SK-N-SH (cell line): Measurements from ENCODE around the gene CIAO3. TPM values are rescaled to one million over a fixed set of nuclear protein-coding genes. Genes with fewer than 3 reads are reported as not detected.

Experiments used
- CTCF ChIA-PET: fragments of 300-600, 350-600 bp; formaldehyde crosslinking; extraction: SDS; loops from one replicate; lab custom pipeline; 2021; lab: Yijun Ruan, JAX
- POLR2A ChIA-PET: fragments of 350-600 bp; sonication (Branson Sonifier 250); formaldehyde crosslinking; extraction: SDS; loops from one replicate; lab custom pipeline; 2020; ENCODE audit warnings: antibody characterized with exemption, inconsistent platforms; lab: Yijun Ruan, JAX
- DNase-seq: peaks from one replicate; pipeline ENCODE4 v3.0.0; 2012
- H2AFZ ChIP-seq: fragments of 200-600 bp; sonication (generic); 2 replicates; pipeline ENCODE4 v1.8.1; 2016; ENCODE audit warnings: antibody characterized with exemption, mild to moderate bottlenecking, low read depth
- H3F3A ChIP-seq: fragments of 200-600 bp; sonication (generic); replicated peaks from 2 replicates; pipeline ENCODE3; 2016; ENCODE audit warnings: antibody characterized with exemption, mild to moderate bottlenecking; ENCODE audit not compliant: insufficient read depth
- H3K27ac ChIP-seq, 2 experiments: fragments of 200-500 bp in 1 of 2; fragments of 200-600 bp in 1 of 2; sonication (Bioruptor generic) in 1 of 2; sonication (generic), shearing (Covaris generic) in 1 of 2; 2 replicates each; pipeline versions ENCODE4 v1.5.1 to v1.6.1; 2014 to 2016; ENCODE audit warnings: low read depth in 2 of 2, inconsistent platforms in 1 of 2, low read length in 1 of 2, mild to moderate bottlenecking in 1 of 2, mixed read lengths in 1 of 2
- H3K27me3 ChIP-seq: fragments of 200-600 bp; sonication (generic), shearing (Covaris generic); 2 replicates; pipeline ENCODE4 v1.6.1; 2016; ENCODE audit warnings: mixed run types; ENCODE audit not compliant: insufficient read depth
- H3K36me3 ChIP-seq, 2 experiments: fragments of 200-500 bp in 1 of 2; fragments of 200-600 bp in 1 of 2; sonication (Bioruptor generic) in 1 of 2; sonication (generic) in 1 of 2; replicated peaks in 1 of 2; 2 replicates each; pipeline versions ENCODE3 to v1.5.1; 2014 to 2016; ENCODE audit warnings: low read length in 1 of 2, mild to moderate bottlenecking in 1 of 2; ENCODE audit not compliant: insufficient read depth in 2 of 2, control insufficient read depth in 1 of 2
- H3K4me1 ChIP-seq, 2 experiments: fragments of 200-500 bp in 1 of 2; fragments of 200-600 bp in 1 of 2; sonication (Bioruptor generic) in 1 of 2; sonication (generic), shearing (Covaris generic) in 1 of 2; 2 replicates each; pipeline versions ENCODE4 v1.5.1 to v1.6.1; 2014 to 2016; ENCODE audit warnings: low read depth in 1 of 2, low read length in 1 of 2, mixed run types in 1 of 2; ENCODE audit not compliant: insufficient read depth in 2 of 2, control insufficient read depth in 1 of 2
- H3K4me2 ChIP-seq: fragments of 200-600 bp; sonication (generic), shearing (Covaris generic); 2 replicates; pipeline ENCODE4 v1.6.1; 2017; ENCODE audit warnings: mixed run types
- H3K4me3 ChIP-seq, 2 experiments: fragments of 200-500 bp in 1 of 2; fragments of 200-600 bp in 1 of 2; sonication (Bioruptor generic) in 1 of 2; sonication (generic), shearing (Covaris generic) in 1 of 2; 2 replicates each; pipeline versions ENCODE4 v1.5.1 to v1.8.1; 2014 to 2016; ENCODE audit warnings: low read depth in 2 of 2, inconsistent platforms in 1 of 2, low read length in 1 of 2, mild to moderate bottlenecking in 1 of 2, mixed read lengths in 1 of 2, moderate library complexity in 1 of 2
- H3K79me2 ChIP-seq: fragments of 200-600 bp; sonication (generic); 2 replicates; pipeline ENCODE4 v1.8.1; 2017; ENCODE audit warnings: mild to moderate bottlenecking; ENCODE audit not compliant: insufficient read depth
- H3K9ac ChIP-seq: fragments of 200-600 bp; sonication (generic); 2 replicates; pipeline ENCODE4 v1.6.1; 2017; ENCODE audit warnings: mixed run types
- H3K9me2 ChIP-seq: fragments of 200-600 bp; sonication (generic); 2 replicates; pipeline ENCODE4 v1.6.1; 2017; ENCODE audit warnings: mixed run types
- H3K9me3 ChIP-seq: fragments of 200-600 bp; sonication (generic); 2 replicates; pipeline ENCODE4 v1.6.1; 2017; ENCODE audit warnings: mixed run types, mild to moderate bottlenecking, moderate library complexity
- H4K20me1 ChIP-seq: fragments of 200-600 bp; sonication (generic); 2 replicates; pipeline ENCODE4 v1.6.1; 2017; ENCODE audit warnings: mild to moderate bottlenecking, mixed run types; ENCODE audit not compliant: insufficient read depth
- CHD2 ChIP-seq: fragments of 150-350 bp; IDR thresholded peaks from 2 replicates; pipeline ENCODE4 v1.6.1; 2018; ENCODE audit warnings: low read length; ENCODE audit not compliant: partially characterized antibody
- EP300 ChIP-seq, 2 experiments: IDR thresholded peaks; 2 replicates each; pipeline versions ENCODE4 v1.4.0 to v1.6.1; 2012; ENCODE audit warnings: borderline replicate concordance in 1 of 2, low read depth in 1 of 2, low read length in 1 of 2
- FOXJ3 ChIP-seq: sonication (generic); formaldehyde crosslinking; IDR thresholded peaks from 2 replicates; pipeline ENCODE4 v1.5.1; 2020; ENCODE audit warnings: mild to moderate bottlenecking, missing genetic modification reagents
- GABPA ChIP-seq: IDR thresholded peaks from 2 replicates; pipeline ENCODE4 v1.4.0; 2012; ENCODE audit warnings: low read depth, mild to moderate bottlenecking
- MXI1 ChIP-seq: IDR thresholded peaks from 2 replicates; pipeline ENCODE4 v1.6.1; 2012; ENCODE audit warnings: mild to moderate bottlenecking, low read depth, low read length, improper control_type of control experiment
- POLR2AphosphoS5 ChIP-seq: IDR thresholded peaks from 2 replicates; pipeline ENCODE4 v1.6.1; 2012; ENCODE audit warnings: low read depth, low read length
- RAD21 ChIP-seq: IDR thresholded peaks from 2 replicates; pipeline ENCODE4 v1.6.1; 2012; ENCODE audit warnings: mild to moderate bottlenecking, low read length
- RXRA ChIP-seq: IDR thresholded peaks from 2 replicates; pipeline ENCODE4 v1.4.0; 2012; ENCODE audit warnings: low read depth, mild to moderate bottlenecking, borderline replicate concordance
- SIN3A ChIP-seq: IDR thresholded peaks from 2 replicates; pipeline ENCODE4 v1.6.1; 2012; ENCODE audit warnings: low read depth, mild to moderate bottlenecking, low read length, moderate library complexity, borderline replicate concordance
- SMC3 ChIP-seq: IDR thresholded peaks from 2 replicates; pipeline ENCODE4 v1.6.1; 2012; ENCODE audit warnings: low read depth, low read length, improper control_type of control experiment
- TAF1 ChIP-seq: IDR thresholded peaks from 2 replicates; pipeline ENCODE4 v1.6.1; 2012; ENCODE audit warnings: low read depth, mild to moderate bottlenecking, low read length, moderate library complexity, borderline replicate concordance
- TEAD4 ChIP-seq: IDR thresholded peaks from 2 replicates; pipeline ENCODE4 v1.4.0; 2012; ENCODE audit warnings: mild to moderate bottlenecking, borderline replicate concordance; ENCODE audit not compliant: insufficient read depth
- WGBS: methylation state at CpG from one replicate; pipeline ENCODE4 v1.1.6; 2017; ENCODE audit warnings: low lambda C conversion rate; 5-methylcytosine and 5-hydroxymethylcytosine counted together
- polyA plus RNA-seq, 3 experiments: library from polyadenylated mRNA; depleted of rRNA; stranded (reverse); fragments of >200 nt; gene quantifications; 2 replicates each; pipeline ENCODE4 v1.2.3, GENCODE V29; 2012
- TF ChIP-seq, protein P1 (sequence below): fragments of 200-600 bp; sonication (generic); IDR thresholded peaks from 2 replicates; pipeline ENCODE4 v1.6.1; 2017; ENCODE audit warnings: antibody characterized with exemption, mild to moderate bottlenecking, moderate library complexity
- TF ChIP-seq, protein P2 (sequence below): IDR thresholded peaks from 2 replicates; pipeline ENCODE4 v1.4.0; 2012; ENCODE audit warnings: low read depth
- TF ChIP-seq, protein P3 (sequence below): IDR thresholded peaks from 2 replicates; pipeline ENCODE4 v1.4.0; 2012; ENCODE audit warnings: low read depth, borderline replicate concordance

The CIAO3 gene
- polyA plus RNA-seq, 1 of the 3 experiments (the other 2 are of a cell fraction), result 14.4 TPM

DNA sequence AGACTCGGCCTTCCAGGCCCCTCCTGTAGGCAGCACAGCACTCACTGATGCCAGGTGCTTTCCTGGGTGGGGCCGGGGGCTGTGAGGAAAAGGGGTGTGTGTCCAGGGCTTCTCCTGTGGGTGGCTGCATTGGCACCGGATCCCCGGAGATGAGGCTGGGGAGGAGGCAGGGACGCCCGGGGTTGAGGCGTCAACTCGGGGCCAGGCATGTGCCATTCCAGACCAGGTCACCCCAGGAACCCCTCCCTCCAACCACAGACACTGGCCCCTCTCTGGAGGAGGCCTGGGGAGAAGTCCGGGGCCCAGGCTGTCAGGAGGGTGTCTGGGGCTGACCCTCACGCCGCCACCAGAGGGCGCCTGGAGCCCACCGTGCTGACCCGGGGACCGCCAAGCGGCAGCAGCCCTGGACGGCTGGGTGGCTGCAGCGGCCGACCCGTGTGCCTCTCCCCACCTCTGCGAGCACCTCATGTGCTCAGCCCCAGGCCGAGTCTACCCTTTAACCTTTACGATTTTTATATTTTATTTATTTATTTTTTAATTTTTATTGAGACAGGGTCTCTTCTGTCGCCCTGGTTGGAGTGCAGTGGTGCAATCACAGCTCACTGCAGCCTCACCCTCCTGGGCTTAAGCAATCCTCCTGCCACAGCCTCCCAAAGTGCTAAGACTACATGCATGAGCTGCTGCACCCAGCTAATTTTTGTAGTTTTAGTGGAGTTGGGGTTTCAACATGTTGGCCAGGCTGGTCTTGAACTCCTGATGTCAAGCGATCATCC lies 29.1 kb downstream of the CIAO3 start:
- Histone ChIP-seq H4K20me1 (peaks cover 6% of the 10 kb centered on the region; the same call in 1 of the 2 replicates), H3K9me2 (no peaks in the 10 kb centered on the region), H3K27ac (peak overlapping the region in 1 of 2 experiments; percentile 67; a peak in 1 of 4 replicates), H3K9ac (no peak overlapping the region), H3K79me2 (0 out of 2 replicates have a peak, but pooled peaks cover 2% of the 10 kb centered on the region), H3K4me2 (peak overlapping the region; percentile 47; the same call in 1 of the 2 replicates), H2AFZ (no peak overlapping the region), H3K4me3 (peak overlapping the region in 1 of 2 experiments; percentile 37; a peak in 1 of 4 replicates), H3K4me1 (peaks cover 23 to 41% of the 10 kb centered on the region in 2 experiments; a peak in 2 of 4 replicates), H3F3A (peaks cover 30% of the 10 kb centered on the region), H3K36me3 (no peaks in the 10 kb centered on the region), H3K27me3 (no peaks in the 10 kb centered on the region), H3K9me3 (no peaks in the 10 kb centered on the region)
- TF ChIP-seq SIN3A (peak; percentile 61; the same call in 1 of the 2 replicates), RAD21 (peak; percentile 89), GABPA (no peak), SMC3 (peak; percentile 82)
- TF ChIP-seq, protein P1, sequence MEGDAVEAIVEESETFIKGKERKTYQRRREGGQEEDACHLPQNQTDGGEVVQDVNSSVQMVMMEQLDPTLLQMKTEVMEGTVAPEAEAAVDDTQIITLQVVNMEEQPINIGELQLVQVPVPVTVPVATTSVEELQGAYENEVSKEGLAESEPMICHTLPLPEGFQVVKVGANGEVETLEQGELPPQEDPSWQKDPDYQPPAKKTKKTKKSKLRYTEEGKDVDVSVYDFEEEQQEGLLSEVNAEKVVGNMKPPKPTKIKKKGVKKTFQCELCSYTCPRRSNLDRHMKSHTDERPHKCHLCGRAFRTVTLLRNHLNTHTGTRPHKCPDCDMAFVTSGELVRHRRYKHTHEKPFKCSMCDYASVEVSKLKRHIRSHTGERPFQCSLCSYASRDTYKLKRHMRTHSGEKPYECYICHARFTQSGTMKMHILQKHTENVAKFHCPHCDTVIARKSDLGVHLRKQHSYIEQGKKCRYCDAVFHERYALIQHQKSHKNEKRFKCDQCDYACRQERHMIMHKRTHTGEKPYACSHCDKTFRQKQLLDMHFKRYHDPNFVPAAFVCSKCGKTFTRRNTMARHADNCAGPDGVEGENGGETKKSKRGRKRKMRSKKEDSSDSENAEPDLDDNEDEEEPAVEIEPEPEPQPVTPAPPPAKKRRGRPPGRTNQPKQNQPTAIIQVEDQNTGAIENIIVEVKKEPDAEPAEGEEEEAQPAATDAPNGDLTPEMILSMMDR, result peak; percentile 77
- WGBS, result 15% methylated on average over 14 of the region's 25 CpGs
- ChIA-PET POLR2A (interaction anchor here (0.9 to 1.0 kb wide), 2 partner anchors 13 to 19 kb away, joined by 3 read pairs; no protein-coding TSS in a partner anchor), CTCF (interaction anchor here (0.6 to 22.4 kb wide), 27 partner anchors 8 to 1513 kb away, joined by 3 to 358 read pairs (median 4); partner anchors contain the start of genes ANTKMT, CCDC78, CHTF18 and CIAO3)
- peak; percentile 93 for DNase-seq

DNA sequence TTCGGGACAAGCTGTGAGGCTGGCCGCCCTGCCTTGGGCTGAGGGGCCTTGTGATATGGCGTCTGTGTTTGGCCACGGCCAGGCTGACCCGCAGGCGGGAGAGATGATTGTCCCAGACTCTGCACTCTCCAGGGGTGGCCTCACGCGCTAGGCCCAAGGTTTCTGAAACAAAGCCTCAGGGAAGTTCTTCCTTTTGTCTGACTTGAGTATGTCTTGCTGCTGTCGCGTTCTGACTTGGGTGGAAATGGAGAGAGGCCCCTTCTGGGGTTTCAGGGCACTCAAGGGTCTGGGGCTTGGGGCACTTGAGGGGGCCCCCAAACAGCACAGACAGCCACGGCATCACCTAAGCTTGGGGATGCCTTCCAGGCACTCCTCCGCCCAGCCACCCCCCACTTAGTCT lies 29.7 kb downstream of the CIAO3 start:
- H4K20me1 ChIP-seq, result no peaks in the 10 kb centered on the region
- TF ChIP-seq, protein P2, sequence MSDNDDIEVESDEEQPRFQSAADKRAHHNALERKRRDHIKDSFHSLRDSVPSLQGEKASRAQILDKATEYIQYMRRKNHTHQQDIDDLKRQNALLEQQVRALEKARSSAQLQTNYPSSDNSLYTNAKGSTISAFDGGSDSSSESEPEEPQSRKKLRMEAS, result no peak
- TF ChIP-seq FOXJ3 (CRISPR knock-in tag), result no peak
- no peak for TF ChIP-seq MXI1
- TF ChIP-seq, protein P3, sequence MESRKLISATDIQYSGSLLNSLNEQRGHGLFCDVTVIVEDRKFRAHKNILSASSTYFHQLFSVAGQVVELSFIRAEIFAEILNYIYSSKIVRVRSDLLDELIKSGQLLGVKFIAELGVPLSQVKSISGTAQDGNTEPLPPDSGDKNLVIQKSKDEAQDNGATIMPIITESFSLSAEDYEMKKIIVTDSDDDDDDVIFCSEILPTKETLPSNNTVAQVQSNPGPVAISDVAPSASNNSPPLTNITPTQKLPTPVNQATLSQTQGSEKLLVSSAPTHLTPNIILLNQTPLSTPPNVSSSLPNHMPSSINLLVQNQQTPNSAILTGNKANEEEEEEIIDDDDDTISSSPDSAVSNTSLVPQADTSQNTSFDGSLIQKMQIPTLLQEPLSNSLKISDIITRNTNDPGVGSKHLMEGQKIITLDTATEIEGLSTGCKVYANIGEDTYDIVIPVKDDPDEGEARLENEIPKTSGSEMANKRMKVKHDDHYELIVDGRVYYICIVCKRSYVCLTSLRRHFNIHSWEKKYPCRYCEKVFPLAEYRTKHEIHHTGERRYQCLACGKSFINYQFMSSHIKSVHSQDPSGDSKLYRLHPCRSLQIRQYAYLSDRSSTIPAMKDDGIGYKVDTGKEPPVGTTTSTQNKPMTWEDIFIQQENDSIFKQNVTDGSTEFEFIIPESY, result no peak
- no peak for TF ChIP-seq RXRA
- no peak for TF ChIP-seq TAF1
- no peak for TF ChIP-seq SIN3A
- TF ChIP-seq CHD2, result no peak
- TF ChIP-seq POLR2AphosphoS5, result no peak
- TF ChIP-seq GABPA, result no peak
- TF ChIP-seq TEAD4, result no peak
- TF ChIP-seq EP300 (IDR thresholded peaks at IDR 0.05; ENCODE audit: borderline replicate concordance in 1 of 2, low read depth in 1 of 2, low read length in 1 of 2), result no peak
- H3K4me2 ChIP-seq, result peak overlapping the region; percentile 47; the same call in 1 of the 2 replicates
- H3K27me3 ChIP-seq, result no peaks in the 10 kb centered on the region
- DNase-seq, result no peak
- H3K9me3 ChIP-seq, result no peaks in the 10 kb centered on the region
- H3K79me2 ChIP-seq, result 0 out of 2 replicates have a peak, but pooled peaks cover 2% of the 10 kb centered on the region
- H3K4me1 ChIP-seq, result peaks cover 23 to 42% of the 10 kb centered on the region in 2 experiments; a peak in 2 of 4 replicates
- no peak overlapping the region for H3K9ac ChIP-seq
- no peak overlapping the region for H3K27ac ChIP-seq
- ChIA-PET CTCF (interaction anchor here (0.9 to 22.4 kb wide), 9 partner anchors 9 to 392 kb away, joined by 4 to 358 read pairs (median 6); partner anchors contain the start of genes ANTKMT, CCDC78, CIAO3 and HAGHL), POLR2A (no interaction called here)
- H2AFZ ChIP-seq, result no peak overlapping the region
- WGBS, result 80% methylated on average over 5 of the region's 12 CpGs
- H3K4me3 ChIP-seq, result no peak overlapping the region
- H3K9me2 ChIP-seq, result no peaks in the 10 kb centered on the region
- peaks cover 30% of the 10 kb centered on the region for H3F3A ChIP-seq
- H3K36me3 ChIP-seq, result no peaks in the 10 kb centered on the region
